HG03439 (cell line): ENCODE data around the gene SLC41A3.

ENCODE experiments used
- ATAC-seq: cut with Tn5 transposase; IDR thresholded peaks from one replicate; pipeline ENCODE4 v1.9.1; 2021; ENCODE audit warnings: mild to moderate bottlenecking, moderate library complexity; ENCODE audit not compliant: unreplicated experiment

Gene SLC41A3

DNA sequence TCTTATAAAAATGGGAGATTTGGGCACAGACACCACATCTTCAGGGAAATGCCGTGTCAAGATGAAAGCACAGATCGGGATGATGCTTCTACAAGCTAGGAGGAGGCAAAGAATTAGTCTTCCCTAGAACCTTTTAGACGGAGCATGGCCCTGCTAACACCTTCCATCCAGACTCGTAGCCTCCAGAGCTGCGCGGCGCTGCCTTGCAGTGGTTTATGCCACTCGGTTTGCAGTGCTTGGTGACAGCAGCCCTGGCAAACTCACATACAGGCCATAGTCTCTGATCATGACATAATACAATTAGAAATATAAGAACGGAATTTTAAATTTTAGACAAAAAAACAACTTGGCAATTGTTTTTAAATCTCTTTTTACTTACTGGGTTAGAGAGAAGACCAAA lies 37.1 kb upstream of the SLC41A3 start:
- ATAC-seq = no peak

DNA sequence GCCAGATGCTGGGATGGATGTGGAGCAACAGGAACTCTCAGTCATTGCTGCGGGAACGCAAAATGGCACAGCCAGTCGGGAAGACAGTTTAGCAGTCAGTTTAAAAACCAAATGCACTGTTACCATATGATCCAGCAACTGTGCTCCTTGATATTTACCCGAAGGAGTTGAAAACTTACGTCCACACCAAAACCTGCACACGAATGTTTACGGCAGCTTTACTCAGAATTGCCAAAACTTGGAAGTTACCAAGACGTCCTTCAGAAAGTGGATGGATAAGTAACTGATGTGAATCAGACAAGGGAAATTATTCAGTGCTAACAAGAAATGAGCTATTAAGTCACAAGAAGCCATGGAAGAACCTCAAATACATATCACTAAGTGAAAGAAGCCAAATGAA lies 36.1 kb upstream of the SLC41A3 start:
- no peak for ATAC-seq

DNA sequence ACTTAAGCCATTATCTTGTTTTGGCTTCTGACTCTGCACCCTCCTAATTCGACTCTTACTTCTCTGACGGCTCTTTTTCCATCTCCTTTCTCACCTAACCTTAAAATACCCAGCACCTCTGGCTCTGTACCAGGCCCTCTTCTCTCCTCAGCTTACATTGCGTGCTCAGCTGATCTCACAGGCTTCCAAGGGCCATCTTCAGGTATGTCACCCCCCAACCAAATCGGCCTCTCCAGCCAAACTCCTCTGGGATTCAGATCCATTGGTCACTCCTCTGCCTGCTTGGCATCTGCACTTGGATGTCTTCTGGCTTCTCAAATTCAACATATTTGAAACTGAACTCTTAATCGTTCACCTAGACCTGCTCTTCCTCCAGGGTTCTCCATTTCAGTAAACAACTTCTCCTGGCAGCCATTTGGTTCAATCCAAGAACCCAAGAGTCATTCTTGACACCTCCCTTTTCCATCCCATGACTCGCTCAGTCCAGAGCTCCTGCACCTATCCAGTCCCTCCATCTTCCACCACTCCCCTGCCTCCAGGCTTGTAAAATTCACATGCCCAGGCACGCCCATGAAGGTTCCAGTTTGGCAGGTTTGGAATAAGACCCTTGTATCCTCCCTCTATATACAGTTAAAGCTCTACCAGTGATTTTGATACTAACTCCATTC lies 35.2 kb upstream of the SLC41A3 start:
- ATAC-seq = no peak

- no peak for ATAC-seq
These were observed 34.7 kb upstream of the SLC41A3 start for GRCh38 chr3:126118591-126118990.

GRCh38 chr3:126117786-126118185 lies 33.9 kb upstream of the SLC41A3 start:
- ATAC-seq = no peak

GRCh38 chr3:126117212-126117611 lies 33.3 kb upstream of the SLC41A3 start:
- no peak for ATAC-seq

GRCh38 chr3:126116526-126116925 lies 32.6 kb upstream of the SLC41A3 start:
- no peak for ATAC-seq

DNA sequence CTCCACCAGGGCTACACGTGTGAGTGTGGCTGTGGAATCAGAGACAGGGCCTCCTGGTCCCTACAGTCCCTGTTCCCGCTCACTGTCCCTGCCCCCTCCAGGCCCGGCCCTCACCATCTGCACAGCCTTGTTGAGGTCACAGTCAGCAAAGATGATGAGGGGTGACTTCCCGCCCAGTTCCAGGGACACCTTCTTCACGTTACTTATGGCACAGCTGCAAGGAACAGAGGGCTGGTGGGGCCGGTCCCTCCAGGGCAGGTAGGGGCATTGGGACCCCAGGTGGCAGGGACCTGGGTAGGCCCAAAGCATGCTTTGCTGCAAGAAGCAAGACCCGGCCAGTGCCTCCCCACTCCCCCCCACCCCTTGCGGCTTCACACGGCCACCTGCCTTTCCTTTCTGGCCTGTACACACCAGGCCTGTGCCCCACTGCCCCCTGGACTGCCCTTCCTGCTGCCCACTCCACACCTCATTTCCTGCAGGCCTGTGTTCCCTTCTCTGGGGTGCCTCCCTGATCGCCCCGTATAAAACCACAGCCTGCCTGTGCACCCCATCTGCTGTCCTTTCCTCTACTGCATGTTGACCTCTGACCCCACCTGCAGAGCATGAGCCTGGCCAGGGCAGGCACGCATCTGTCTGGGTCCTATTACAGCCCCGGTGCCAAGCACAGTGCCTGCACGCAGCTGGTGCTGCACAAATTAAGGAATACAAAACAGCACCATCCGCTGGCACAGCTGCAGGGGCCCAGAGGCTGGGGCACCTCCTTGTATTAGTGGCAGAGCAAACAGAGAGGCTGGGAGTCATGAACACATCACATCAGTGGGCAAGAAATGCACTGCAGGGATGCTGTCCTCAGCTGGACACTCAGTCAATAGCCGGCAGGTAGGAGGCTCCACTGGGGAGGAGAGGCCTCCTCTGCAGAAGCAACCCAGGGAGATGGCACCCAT lies 30.8 kb upstream of the SLC41A3 start:
- no peak for ATAC-seq

DNA sequence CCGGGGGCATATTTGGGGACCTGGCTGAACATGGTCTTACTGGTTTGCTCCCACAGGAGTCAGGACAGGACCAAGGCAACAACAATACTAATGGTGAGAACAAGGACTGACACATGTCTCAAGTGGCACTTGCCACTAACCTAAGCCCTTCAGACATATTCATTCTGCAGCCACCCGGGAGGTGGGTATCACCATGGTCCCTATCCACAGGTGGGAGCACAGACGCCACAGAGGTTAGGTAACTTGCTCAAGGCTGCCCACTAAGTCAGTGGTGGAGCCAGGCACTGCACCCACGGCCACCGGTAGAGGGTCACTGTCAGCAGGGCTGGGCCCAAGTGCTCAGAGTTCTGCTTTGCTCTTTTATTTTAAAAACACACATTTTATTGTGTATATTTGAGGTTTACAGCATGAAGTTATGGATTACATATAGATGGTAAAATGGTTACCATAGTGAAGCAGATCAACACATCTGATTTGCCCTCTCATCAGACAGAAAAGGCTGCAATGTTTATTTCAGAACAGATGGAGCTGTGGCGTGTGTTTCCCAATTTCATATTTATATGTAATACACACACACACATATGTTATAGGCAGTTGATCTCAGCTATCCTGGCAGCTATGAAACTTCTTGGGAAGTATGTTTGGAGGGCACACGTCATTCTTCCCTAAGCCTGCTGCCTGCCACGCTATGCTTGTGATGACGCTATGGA lies 30.0 kb upstream of the SLC41A3 start:
- no peak for ATAC-seq

GRCh38 chr3:126113238-126113555 lies 29.3 kb upstream of the SLC41A3 start:
- no peak for ATAC-seq

DNA sequence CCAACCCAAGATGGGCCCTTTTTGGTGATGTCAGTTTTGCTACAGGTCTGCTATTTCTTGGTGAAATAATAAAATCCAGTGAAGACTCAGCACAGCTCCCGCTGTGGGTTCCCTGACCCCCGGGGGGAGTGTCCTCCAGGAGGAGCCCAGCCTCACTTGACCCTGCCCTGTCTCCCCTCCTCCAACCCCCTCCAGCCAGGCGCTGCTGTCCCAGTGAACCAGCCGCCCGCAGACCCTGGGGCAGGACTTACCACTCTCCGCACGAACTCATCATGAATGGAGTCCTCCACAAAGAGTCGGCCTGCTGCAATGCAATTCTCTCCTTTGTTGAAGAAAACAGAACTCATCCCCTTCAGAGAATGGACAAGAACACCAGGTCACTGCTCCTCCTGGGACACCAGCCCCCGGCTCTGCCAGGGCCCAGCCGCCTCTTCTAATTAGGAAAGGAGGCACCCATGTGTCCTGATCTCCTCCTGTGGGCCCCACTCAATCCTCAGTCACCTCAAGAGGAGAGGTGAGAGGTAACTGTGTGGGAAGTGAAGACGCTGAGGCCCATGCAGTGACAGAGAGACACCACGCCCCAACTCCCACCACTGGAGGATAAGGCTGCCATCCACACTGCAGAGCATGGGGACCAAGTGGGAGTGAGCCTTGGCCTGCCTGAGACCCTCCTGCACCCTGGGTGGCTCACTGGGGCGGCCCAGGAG lies 28.8 kb upstream of the SLC41A3 start:
- ATAC-seq = no peak

GRCh38 chr3:126111566-126112475 lies 27.9 kb upstream of the SLC41A3 start:
- no peak for ATAC-seq

DNA sequence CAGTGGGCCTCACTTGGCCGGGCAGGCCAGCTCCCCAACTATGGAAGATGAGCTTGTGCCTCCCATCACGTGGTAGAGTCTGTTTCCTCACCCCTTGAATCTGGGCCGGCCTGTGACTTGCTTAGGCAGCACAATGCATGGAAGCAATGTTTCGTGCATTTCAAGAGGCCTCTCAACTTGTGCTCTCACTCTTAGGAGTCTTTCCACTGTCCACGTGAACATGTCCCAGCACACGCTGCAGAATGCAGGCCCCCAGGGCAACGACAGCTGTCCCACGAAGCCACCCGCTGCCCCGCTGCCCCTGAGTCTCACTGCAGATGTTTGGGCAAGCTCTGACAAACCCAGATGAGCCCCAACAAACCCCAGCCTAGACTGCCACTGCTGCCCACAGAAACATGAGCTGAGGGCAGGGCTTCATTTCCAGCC lies 27.2 kb upstream of the SLC41A3 start:
- ATAC-seq = no peak

DNA sequence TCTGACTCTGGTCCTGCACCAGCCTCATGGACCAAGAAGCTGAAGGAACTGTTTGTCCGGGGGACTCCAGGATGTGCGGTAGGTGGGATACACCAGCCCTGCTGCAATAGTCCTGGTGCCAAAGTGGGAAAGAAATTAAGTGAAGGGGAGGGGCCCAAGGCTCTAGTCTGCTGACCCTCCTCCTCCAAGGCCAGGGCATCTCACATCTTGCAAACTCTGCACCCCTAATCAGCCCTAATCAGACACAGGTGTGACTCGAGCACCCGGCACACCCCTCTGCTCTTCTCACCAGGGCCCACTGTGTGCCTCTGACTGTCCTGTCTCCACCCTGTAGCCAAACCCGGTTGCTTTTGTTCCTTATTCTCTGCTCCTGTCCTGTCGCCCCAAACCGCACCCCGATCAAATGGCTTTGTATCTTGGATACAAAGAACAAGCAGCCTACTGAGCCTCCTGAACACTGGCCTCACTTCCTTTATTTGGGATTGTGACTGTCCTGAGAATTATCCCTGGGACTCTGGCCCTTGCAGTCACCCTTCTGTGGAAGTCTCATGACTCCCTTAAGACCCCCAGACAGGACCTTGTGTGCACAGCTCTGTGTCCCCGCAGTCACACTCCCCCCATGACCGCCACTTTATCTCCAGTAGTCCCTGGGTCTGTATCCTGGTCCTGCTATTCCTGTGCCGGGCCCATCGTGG lies 26.7 kb upstream of the SLC41A3 start:
- no peak for ATAC-seq

DNA sequence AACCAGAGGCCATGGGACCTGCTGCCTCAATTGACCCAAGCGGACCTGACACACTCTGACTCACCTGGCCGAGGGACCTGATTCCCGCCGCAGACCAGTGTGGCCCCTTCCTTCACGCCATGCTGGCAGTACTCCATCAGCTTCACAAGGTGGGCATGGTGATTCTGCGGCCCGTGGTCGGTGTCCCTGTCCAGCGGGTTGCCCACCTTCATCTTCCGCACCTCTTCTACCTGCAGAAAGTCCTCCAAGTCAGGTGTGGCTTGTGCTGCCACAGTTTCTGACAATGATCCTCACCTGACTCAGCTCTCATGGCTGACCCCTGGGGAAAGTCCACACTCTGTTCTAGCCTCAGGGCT lies 25.9 kb upstream of the SLC41A3 start:
- no peak for ATAC-seq

- ATAC-seq = no peak
These were observed 25.4 kb upstream of the SLC41A3 start for GRCh38 chr3:126109146-126109879.

GRCh38 chr3:126108676-126109050 lies 24.7 kb upstream of the SLC41A3 start:
- ATAC-seq = no peak

GRCh38 chr3:126107957-126108675 lies 24.2 kb upstream of the SLC41A3 start:
- ATAC-seq = no peak
